ENCODE results near the gene LSM4. TPM values are rescaled to one million over a fixed set of nuclear protein-coding genes. Genes with fewer than 3 reads are reported as not detected.

Gene LSM4
- total and polyA plus RNA-seq, 2 of the 13 experiments (the other 11 are each of a cell fraction or from before 2014, with no cell fraction given): 65.8 to 166 TPM

- no peak for TF ChIP-seq ZNF704 (CRISPR knock-in tag; IDR thresholded peaks at IDR 0.05; ENCODE audit: borderline replicate concordance)
- TF ChIP-seq SMAD3 (CRISPR knock-in tag; IDR thresholded peaks at IDR 0.05): peak; percentile 64
- TF ChIP-seq UBTF (CRISPR knock-in tag; IDR thresholded peaks at IDR 0.05): peak; percentile 46; the same call in 1 of the 2 replicates
- TF ChIP-seq ZNF773 (CRISPR knock-in tag; IDR thresholded peaks at IDR 0.05; ENCODE audit: borderline replicate concordance): no peak
- peak; percentile 94 for TF ChIP-seq HNF4A (CRISPR knock-in tag; IDR thresholded peaks at IDR 0.05)
- no peak for TF ChIP-seq CCAR2 (optimal IDR thresholded peaks at IDR 0.05; ENCODE audit: low read depth, low read length)
- TF ChIP-seq NPAS2 (CRISPR knock-in tag; IDR thresholded peaks at IDR 0.05; ENCODE audit: borderline replicate concordance): peak; percentile 84; the same call in 1 of the 2 replicates
- peak; percentile 37; the same call in 1 of the 2 replicates for TF ChIP-seq ZNF605 (CRISPR knock-in tag; IDR thresholded peaks at IDR 0.05)
- no peak for TF ChIP-seq SAFB2 (CRISPR knock-in tag; IDR thresholded peaks at IDR 0.05; ENCODE audit: borderline replicate concordance, low read depth)
- TF ChIP-seq ZBTB8A (CRISPR knock-in tag; IDR thresholded peaks at IDR 0.05; ENCODE audit: borderline replicate concordance, low read depth): no peak
- no peak; the same call in 1 of the 2 replicates for TF ChIP-seq SPEN (CRISPR knock-in tag; IDR thresholded peaks at IDR 0.05; ENCODE audit: low read depth)
- peak; percentile 91 for TF ChIP-seq SOX5 (CRISPR knock-in tag; IDR thresholded peaks at IDR 0.05; ENCODE audit: borderline replicate concordance)
- no peak for TF ChIP-seq SMAD9 (CRISPR knock-in tag; IDR thresholded peaks at IDR 0.05)
- no peak; the same call in 1 of the 2 replicates for TF ChIP-seq ZFY (CRISPR knock-in tag; IDR thresholded peaks at IDR 0.05)
- peak; percentile 38; the same call in 1 of the 2 replicates for TF ChIP-seq NCOR1 (IDR thresholded peaks at IDR 0.05; ENCODE audit: borderline replicate concordance, low read length)
- TF ChIP-seq ZNF143 (CRISPR knock-in tag; IDR thresholded peaks at IDR 0.05): no peak; the same call in 1 of the 2 replicates
- TF ChIP-seq ZIK1 (CRISPR knock-in tag; IDR thresholded peaks at IDR 0.05; ENCODE audit: borderline replicate concordance, low read depth): 0 out of 2 replicates have a peak, but pooled peaks have one; percentile 34
- TF ChIP-seq ZNF280D (CRISPR knock-in tag; IDR thresholded peaks at IDR 0.05): no peak
- no peak; the same call in 1 of the 2 replicates for TF ChIP-seq SIX4 (CRISPR knock-in tag; IDR thresholded peaks at IDR 0.05)
- no peak for TF ChIP-seq NCOA5 (CRISPR knock-in tag; IDR thresholded peaks at IDR 0.05)
- no peak for TF ChIP-seq U2AF1 (optimal IDR thresholded peaks at IDR 0.05; ENCODE audit: low read depth, low read length)
- TF ChIP-seq ZBTB14 (CRISPR knock-in tag; IDR thresholded peaks at IDR 0.05): no peak
- no peak for TF ChIP-seq ZNF354B (CRISPR knock-in tag; IDR thresholded peaks at IDR 0.05)
These were observed 3.2 kb downstream of the LSM4 start (continued) for GRCh38 chr19:18319591-18320135.
